H1 (cell line): ENCODE measurements around the gene HOXB4. TPM values are rescaled to one million over a fixed set of nuclear protein-coding genes. Genes with fewer than 3 reads are reported as not detected.

Experiments
- CHD2 ChIP-seq: IDR thresholded peaks from 2 replicates; pipeline ENCODE4 v1.6.1; 2012; ENCODE audit warnings: low read length, improper control_type of control experiment
- CREB1 ChIP-seq: IDR thresholded peaks from 2 replicates; pipeline ENCODE4 v1.6.1; 2012; ENCODE audit warnings: inconsistent platforms
- EZH2 ChIP-seq: fragments of 200-600 bp; sonication (generic); IDR thresholded peaks from 2 replicates; pipeline ENCODE4 v1.7.1; 2012; ENCODE audit warnings: low read depth, mild to moderate bottlenecking, moderate library complexity, low read length, inconsistent platforms; ENCODE audit not compliant: severe bottlenecking
- GTF2F1 ChIP-seq: IDR thresholded peaks from 2 replicates; pipeline ENCODE4 v1.6.1; 2012; ENCODE audit warnings: low read depth, low read length, improper control_type of control experiment, borderline replicate concordance
- JUND ChIP-seq: IDR thresholded peaks from 2 replicates; pipeline ENCODE4 v1.6.1; 2011; ENCODE audit warnings: mild to moderate bottlenecking, improper control_type of control experiment, low read length
- MAX ChIP-seq: IDR thresholded peaks from 2 replicates; pipeline ENCODE4 v1.6.1; 2012; ENCODE audit warnings: inconsistent platforms
- NANOG ChIP-seq: IDR thresholded peaks from 2 replicates; pipeline ENCODE4 v1.6.1; 2011; ENCODE audit warnings: low read length, low read depth, mild to moderate bottlenecking, inconsistent platforms; ENCODE audit not compliant: insufficient read depth, poor library complexity, severe bottlenecking
- RNF2 ChIP-seq: fragments of 200-900, 300-1000 bp; sonication (generic); IDR thresholded peaks from 2 replicates; pipeline ENCODE4 v1.7.1; 2016; ENCODE audit warnings: borderline replicate concordance, low read depth, mild to moderate bottlenecking, antibody characterized with exemption, low read length; ENCODE audit not compliant: poor library complexity, severe bottlenecking; ENCODE audit errors: missing control alignments
- SIN3A ChIP-seq, 2 experiments: IDR thresholded peaks in 1 of 2; conservative IDR thresholded peaks in 1 of 2; 2 replicates each; pipeline ENCODE4 v1.6.1; 2011 to 2012; ENCODE audit warnings: low read length in 2 of 2, improper control_type of control experiment in 1 of 2, low read depth in 1 of 2, mild to moderate bottlenecking in 1 of 2
- SIX5 ChIP-seq: IDR thresholded peaks from 2 replicates; pipeline ENCODE4 v1.6.1; 2011; ENCODE audit warnings: mild to moderate bottlenecking, low read depth, low read length
- SUZ12 ChIP-seq: fragments of 200-600 bp; sonication (generic); IDR thresholded peaks from 2 replicates; pipeline ENCODE4 v1.6.1; 2012; ENCODE audit warnings: mild to moderate bottlenecking, inconsistent platforms, low read length, moderate library complexity, mixed read lengths
- ZNF274 ChIP-seq: IDR thresholded peaks from 2 replicates; pipeline ENCODE4 v1.7.0; 2012; ENCODE audit warnings: low read length, borderline replicate concordance; ENCODE audit errors: extremely low read depth
- polyA plus RNA-seq, 7 experiments: library from polyadenylated mRNA; depleted of rRNA in 3 of 7; stranded (reverse) in 5 of 7; unstranded in 2 of 7; fragments of >200 nt in 5 of 7; fragments of 200-250 nt in 2 of 7; gene quantifications; 1 replicate in 5 of 7; 2 replicates in 1 of 7; 4 replicates in 1 of 7; pipeline versions ENCODE4 v1.2.1 to v1.2.3, GENCODE V29; 2011 to 2013; ENCODE audit warnings: missing spikeins in 2 of 7, mixed read lengths in 2 of 7
- total RNA-seq: library from RNA; stranded (reverse); fragmentation: NEBNext Ultra II Directional; extraction: Animal tissue kit (Norgen Biotek cat#: 25700); gene quantifications from 2 replicates; pipeline ENCODE4 v1.2.1, GENCODE V29; 2021

The HOXB4 gene
- total and polyA plus RNA-seq, 2 of the 8 experiments (the other 6 are each of a cell fraction or from before 2014, with no cell fraction given), result not detected

- peak; percentile 51; the same call in 1 of the 2 replicates for TF ChIP-seq JUND
- TF ChIP-seq SUZ12, result no peak; the same call in 1 of the 2 replicates
- TF ChIP-seq CHD2, result 0 out of 2 replicates have a peak, but pooled peaks have one; percentile 19
- no peak for TF ChIP-seq SIX5
- TF ChIP-seq NANOG, result no peak
- no peak for TF ChIP-seq RNF2
- TF ChIP-seq ZNF274, result no peak
- TF ChIP-seq GTF2F1, result no peak
- TF ChIP-seq SIN3A (conservative IDR thresholded peaks at IDR 0.05 in 1 of 2, IDR thresholded peaks at IDR 0.05 in 1 of 2; ENCODE audit: low read depth in 1 of 2, low read length in 2 of 2), result 0 out of 4 replicates have a peak, but pooled peaks of 1 of the 2 experiments have one; percentile 31
- no peak for TF ChIP-seq CREB1
- TF ChIP-seq MAX, result no peak
- TF ChIP-seq EZH2, result no peak
Measured at GRCh38 chr17:48593840-48594537, 15.8 kb upstream of the HOXB4 start (continued).
